SU-DHL-6 (cell line): Measurements from ENCODE around the gene PDE4C.

Experiments
- H2AFZ ChIP-seq: fragments of 200-600 bp; sonication (generic); 2 replicates; pipeline ENCODE4 v1.6.1; 2014; ENCODE audit warnings: low read depth, mild to moderate bottlenecking, moderate library complexity, mixed read lengths, antibody characterized with exemption, low read length; ENCODE audit not compliant: severe bottlenecking
- H3F3A ChIP-seq: fragments of 200-600 bp; shearing (Covaris generic); 2 replicates; pipeline ENCODE4 v1.6.0; 2016; ENCODE audit warnings: antibody characterized with exemption, mild to moderate bottlenecking; ENCODE audit not compliant: insufficient read depth
- H3K27ac ChIP-seq: fragments of 200-600 bp; sonication (generic); 2 replicates; pipeline ENCODE4 v1.5.1; 2016; ENCODE audit warnings: low read depth, mild to moderate bottlenecking, low read length, moderate library complexity, mixed read lengths
- H3K27me3 ChIP-seq: fragments of 200-600 bp; sonication (generic), shearing (Covaris generic); 2 replicates; pipeline ENCODE4 v1.6.0; 2014; ENCODE audit warnings: mild to moderate bottlenecking, low read length
- H3K36me3 ChIP-seq: fragments of 200-600 bp; sonication (generic); 2 replicates; pipeline ENCODE4 v1.6.1; 2014; ENCODE audit warnings: mild to moderate bottlenecking, low read length, mixed read lengths
- H3K4me2 ChIP-seq: fragments of 300-600, 200-600 bp; shearing (Covaris generic), sonication (generic); 2 replicates; pipeline ENCODE4 v1.6.0; 2014; ENCODE audit warnings: low read length, low read depth, mild to moderate bottlenecking; ENCODE audit not compliant: poor library complexity, severe bottlenecking
- H3K4me3 ChIP-seq: fragments of 200-600 bp; sonication (generic); 2 replicates; pipeline ENCODE4 v1.5.1; 2014; ENCODE audit warnings: antibody characterized with exemption, low read length, mild to moderate bottlenecking, mixed read lengths; ENCODE audit not compliant: insufficient read depth, poor library complexity, severe bottlenecking
- H3K79me2 ChIP-seq: fragments of 200-600 bp; sonication (generic); 2 replicates; pipeline ENCODE4 v1.6.1; 2014; ENCODE audit warnings: mild to moderate bottlenecking, low read length, moderate library complexity; ENCODE audit not compliant: insufficient read depth
- H3K9ac ChIP-seq: fragments of 200-600 bp; sonication (generic); 2 replicates; pipeline ENCODE4 v1.7.0; 2014; ENCODE audit warnings: mild to moderate bottlenecking, low read length
- H3K9me2 ChIP-seq: fragments of 200-600 bp; sonication (generic); replicated peaks from 2 replicates; pipeline ENCODE4 v1.6.1; 2014; ENCODE audit warnings: low read length; ENCODE audit not compliant: insufficient read depth
- H3K9me3 ChIP-seq: fragments of 200-600 bp; sonication (generic); 2 replicates; pipeline ENCODE4 v1.6.1; 2014; ENCODE audit warnings: low read length, mixed read lengths; ENCODE audit not compliant: insufficient read depth
- H4K20me1 ChIP-seq: fragments of 200-600 bp; sonication (generic); 2 replicates; pipeline ENCODE4 v1.6.1; 2014; ENCODE audit warnings: low read depth, mild to moderate bottlenecking, antibody characterized with exemption, low read length, moderate library complexity, mixed read lengths
- EZH2phosphoT487 ChIP-seq: fragments of 200-600 bp; sonication (generic), shearing (Covaris generic); conservative IDR thresholded peaks from 2 replicates; pipeline ENCODE4 v1.6.1; 2018; ENCODE audit warnings: mild to moderate bottlenecking, antibody characterized with exemption, low read length, moderate library complexity, mixed read lengths
- TF ChIP-seq, protein P1 (sequence below): fragments of 200-600 bp; sonication (generic); IDR thresholded peaks from one replicate; pipeline ENCODE4 v1.5.1; 2017; ENCODE audit warnings: antibody characterized with exemption, mild to moderate bottlenecking, low read length, moderate library complexity; ENCODE audit not compliant: insufficient read depth, poor library complexity, severe bottlenecking

PDE4C gene

DNA sequence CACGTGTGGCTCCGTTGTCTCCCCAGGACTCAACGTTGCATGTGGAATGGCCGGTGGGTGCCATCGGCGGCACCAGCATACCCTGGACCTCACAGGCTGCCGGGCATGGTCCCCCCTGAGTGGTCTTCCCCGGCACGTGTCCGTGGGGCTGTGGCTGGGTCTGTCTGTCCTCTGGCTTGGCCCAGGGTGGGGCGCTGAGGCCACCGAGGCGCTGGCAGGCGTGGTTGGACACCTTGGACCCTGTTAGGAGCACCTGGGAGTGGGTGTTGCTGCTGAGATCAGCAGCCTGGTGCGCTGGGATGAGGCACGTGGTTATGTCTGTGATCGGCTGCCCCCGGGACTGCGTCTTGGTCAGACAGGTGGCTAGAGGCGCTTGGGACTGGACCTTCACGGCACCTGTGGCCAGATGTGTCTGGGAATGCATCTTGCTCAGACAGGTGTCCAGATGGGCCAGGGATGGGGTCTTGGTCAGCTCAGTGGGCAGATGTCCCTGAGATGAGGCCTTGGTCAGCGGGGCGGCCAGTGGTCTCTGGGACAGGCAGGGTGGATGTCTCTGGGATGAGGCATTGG is 38.8 kb upstream of the PDE4C start:
- Histone ChIP-seq H3K4me3 (no peak overlapping the region), H3K27me3 (no peaks in the 10 kb centered on the region), H3K9me2 (no peaks in the 10 kb centered on the region), H3K36me3 (no peaks in the 10 kb centered on the region), H2AFZ (no peak overlapping the region), H3K79me2 (no peaks in the 10 kb centered on the region), H3K4me2 (no peak overlapping the region), H3F3A (0 out of 2 replicates have a peak, but pooled peaks cover 5% of the 10 kb centered on the region), H3K27ac (no peak overlapping the region), H3K9me3 (no peaks in the 10 kb centered on the region), H4K20me1 (no peaks in the 10 kb centered on the region), H3K9ac (no peak overlapping the region)
- TF ChIP-seq EZH2phosphoT487, result no peak
- TF ChIP-seq, protein P1, sequence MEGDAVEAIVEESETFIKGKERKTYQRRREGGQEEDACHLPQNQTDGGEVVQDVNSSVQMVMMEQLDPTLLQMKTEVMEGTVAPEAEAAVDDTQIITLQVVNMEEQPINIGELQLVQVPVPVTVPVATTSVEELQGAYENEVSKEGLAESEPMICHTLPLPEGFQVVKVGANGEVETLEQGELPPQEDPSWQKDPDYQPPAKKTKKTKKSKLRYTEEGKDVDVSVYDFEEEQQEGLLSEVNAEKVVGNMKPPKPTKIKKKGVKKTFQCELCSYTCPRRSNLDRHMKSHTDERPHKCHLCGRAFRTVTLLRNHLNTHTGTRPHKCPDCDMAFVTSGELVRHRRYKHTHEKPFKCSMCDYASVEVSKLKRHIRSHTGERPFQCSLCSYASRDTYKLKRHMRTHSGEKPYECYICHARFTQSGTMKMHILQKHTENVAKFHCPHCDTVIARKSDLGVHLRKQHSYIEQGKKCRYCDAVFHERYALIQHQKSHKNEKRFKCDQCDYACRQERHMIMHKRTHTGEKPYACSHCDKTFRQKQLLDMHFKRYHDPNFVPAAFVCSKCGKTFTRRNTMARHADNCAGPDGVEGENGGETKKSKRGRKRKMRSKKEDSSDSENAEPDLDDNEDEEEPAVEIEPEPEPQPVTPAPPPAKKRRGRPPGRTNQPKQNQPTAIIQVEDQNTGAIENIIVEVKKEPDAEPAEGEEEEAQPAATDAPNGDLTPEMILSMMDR, result no peak

DNA sequence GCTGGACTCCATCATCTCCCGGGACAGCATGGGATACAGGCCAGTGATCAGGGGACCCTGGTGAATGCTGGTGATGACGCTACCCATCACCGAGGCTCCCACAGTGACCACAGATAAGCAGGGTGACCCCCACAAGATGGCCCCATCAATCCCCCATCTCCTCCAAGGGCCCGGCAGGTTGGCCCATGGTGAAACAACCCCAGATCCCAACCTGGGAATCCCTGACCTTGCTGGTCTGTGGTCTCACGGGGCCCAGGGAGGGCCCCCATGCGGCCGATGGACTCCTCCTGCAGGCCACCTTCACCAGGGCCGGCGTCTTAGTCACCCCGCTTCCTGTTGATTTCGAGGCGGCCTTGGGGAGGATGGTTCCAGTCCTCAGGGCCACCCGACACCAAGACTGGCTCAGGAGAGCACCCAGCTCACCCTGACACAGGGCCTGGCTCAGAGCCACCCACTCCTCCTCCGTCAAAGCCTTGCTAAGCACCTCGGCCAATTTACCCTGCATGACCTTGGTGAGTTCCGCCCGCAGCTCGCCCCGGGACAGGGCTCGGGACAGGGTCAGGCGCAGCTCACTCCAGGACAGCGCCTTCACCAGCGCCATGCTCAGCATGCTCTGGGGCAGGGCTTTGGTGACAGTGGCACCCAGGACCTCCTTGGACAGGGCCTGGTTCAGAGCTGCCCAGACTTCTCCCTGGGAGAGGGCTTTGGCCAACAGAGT is 38.1 kb upstream of the PDE4C start:
- no peaks in the 10 kb centered on the region for H3K36me3 ChIP-seq
- no peak overlapping the region for H3K4me3 ChIP-seq
- H3F3A ChIP-seq, result no peaks in the 10 kb centered on the region
- H3K4me2 ChIP-seq, result no peak overlapping the region
- H4K20me1 ChIP-seq, result no peaks in the 10 kb centered on the region
- H3K9me3 ChIP-seq, result no peaks in the 10 kb centered on the region
- TF ChIP-seq EZH2phosphoT487, result no peak
- TF ChIP-seq, protein P1, result no peak
- no peaks in the 10 kb centered on the region for H3K27me3 ChIP-seq
- H3K9me2 ChIP-seq, result no peaks in the 10 kb centered on the region
- H2AFZ ChIP-seq, result no peak overlapping the region
- no peaks in the 10 kb centered on the region for H3K79me2 ChIP-seq
- H3K27ac ChIP-seq, result no peak overlapping the region
- no peak overlapping the region for H3K9ac ChIP-seq

DNA sequence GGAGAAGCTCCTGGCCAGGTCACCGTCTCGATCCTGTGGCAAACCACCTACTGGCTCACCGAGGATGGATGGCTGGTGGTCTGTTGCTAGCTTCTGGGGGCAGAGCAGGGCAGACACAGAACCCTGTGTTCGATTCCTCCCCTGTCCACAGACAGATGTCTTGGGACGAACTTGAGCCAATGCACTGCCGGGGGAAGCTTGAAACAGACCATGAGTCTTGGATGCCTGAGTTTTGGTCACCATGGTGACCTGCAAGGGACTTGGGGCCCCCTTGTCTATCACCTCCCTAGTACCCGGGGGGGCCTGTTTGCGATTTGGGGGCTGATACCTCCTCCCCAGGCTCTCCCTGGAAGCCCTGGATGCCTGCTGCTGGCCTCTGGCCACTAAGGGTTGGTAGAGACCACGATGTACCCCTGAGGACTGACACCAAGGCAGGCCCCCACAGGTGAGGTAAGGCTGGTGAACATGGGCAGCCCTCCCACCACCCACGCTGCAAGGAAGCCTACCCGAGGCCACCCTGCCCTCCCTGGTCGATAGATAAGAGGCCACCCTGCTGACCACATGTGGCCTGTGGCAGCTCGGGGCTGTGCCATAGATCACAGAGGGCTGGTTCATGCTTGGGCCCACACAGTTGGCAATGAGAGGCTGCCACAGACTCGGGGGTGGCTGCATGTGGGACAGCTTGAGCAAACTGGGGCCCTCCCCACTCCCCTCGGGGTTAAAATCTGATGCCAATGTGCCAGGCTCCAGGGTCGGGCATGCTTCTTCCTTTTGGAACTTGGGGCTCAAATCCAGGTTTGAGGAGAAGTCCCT is 37.3 kb upstream of the PDE4C start:
- no peak overlapping the region for H2AFZ ChIP-seq
- no peaks in the 10 kb centered on the region for H3K36me3 ChIP-seq
- no peaks in the 10 kb centered on the region for H3K9me2 ChIP-seq
- no peaks in the 10 kb centered on the region for H3K9me3 ChIP-seq
- H3K4me2 ChIP-seq, result no peak overlapping the region
- no peak overlapping the region for H3K27ac ChIP-seq
- H3K27me3 ChIP-seq, result no peaks in the 10 kb centered on the region
- H3F3A ChIP-seq, result no peaks in the 10 kb centered on the region
- no peaks in the 10 kb centered on the region for H3K79me2 ChIP-seq
- TF ChIP-seq EZH2phosphoT487, result no peak
- TF ChIP-seq, protein P1, result no peak
- H4K20me1 ChIP-seq, result no peaks in the 10 kb centered on the region
- no peak overlapping the region for H3K4me3 ChIP-seq
- no peak overlapping the region for H3K9ac ChIP-seq
